HFFc6 (cell line): ENCODE data around the gene PITPNC1. TPM values are rescaled to one million over a fixed set of nuclear protein-coding genes. Genes with fewer than 3 reads are reported as not detected.

Experiments used
- DNase-seq: peaks from one replicate; pipeline ENCODE4 v3.0.0-alpha.2; 2018
- H3K27ac Mint-ChIP-seq: 2 replicates; pipeline ENCODE4 v1.8.0; 2020; ENCODE audit warnings: mild to moderate bottlenecking, mixed read lengths
- H3K27me3 Mint-ChIP-seq: 2 replicates; pipeline ENCODE4 v1.8.0; 2021; ENCODE audit warnings: mild to moderate bottlenecking, moderate library complexity, mixed read lengths; ENCODE audit not compliant: insufficient read depth
- H3K36me3 Mint-ChIP-seq: 2 replicates; pipeline ENCODE4 v1.8.0; 2021; ENCODE audit warnings: low read depth, mixed read lengths
- H3K4me1 Mint-ChIP-seq: 2 replicates; pipeline ENCODE4 v1.8.0; 2020; ENCODE audit warnings: low read depth, mixed read lengths
- H3K4me3 Mint-ChIP-seq: 2 replicates; pipeline ENCODE4 v1.8.0; 2020; ENCODE audit warnings: mild to moderate bottlenecking, moderate library complexity, mixed read lengths
- H3K9me3 Mint-ChIP-seq: 2 replicates; pipeline ENCODE4 v1.8.0; 2020; ENCODE audit warnings: mild to moderate bottlenecking, mixed read lengths
- CTCF ChIP-seq: fragments of 200-600 bp; sonication (generic); IDR thresholded peaks from 2 replicates; pipeline ENCODE4 v1.5.0; 2021; ENCODE audit warnings: antibody characterized with exemption, mild to moderate bottlenecking
- total RNA-seq, 6 experiments: library from RNA; stranded (reverse); fragmentation: NEBNext Ultra II Directional; extraction: Animal tissue kit (Norgen Biotek cat#: 25700); gene quantifications; 2 replicates in 1 of 6; 3 replicates in 5 of 6; pipeline ENCODE4 v1.2.3, GENCODE V29; 2021

PITPNC1 gene
- total RNA-seq, 6 experiments from 2014 or later: 6.9 to 11.1 (median 7.7) TPM

- no peaks in the 10 kb centered on the region for H3K4me1 Mint-ChIP-seq
- peaks cover 9% of the 10 kb centered on the region for H3K36me3 Mint-ChIP-seq
- H3K27ac Mint-ChIP-seq: no peak overlapping the region
- peaks cover 18% of the 10 kb centered on the region for H3K9me3 Mint-ChIP-seq
- no peak for DNase-seq
- no peak overlapping the region for H3K4me3 Mint-ChIP-seq
- H3K27me3 Mint-ChIP-seq: peaks cover 2% of the 10 kb centered on the region
- no peak for TF ChIP-seq CTCF
Observed at GRCh38 chr17:67656494-67657203, 279.6 kb downstream of the PITPNC1 start.

GRCh38 chr17:67657596-67657995 lies 280.5 kb downstream of the PITPNC1 start:
- H3K9me3 Mint-ChIP-seq: peaks cover 18% of the 10 kb centered on the region
- H3K4me1 Mint-ChIP-seq: no peaks in the 10 kb centered on the region
- no peak overlapping the region for H3K4me3 Mint-ChIP-seq
- H3K27ac Mint-ChIP-seq: no peak overlapping the region
- DNase-seq: no peak
- peaks cover 2% of the 10 kb centered on the region for H3K27me3 Mint-ChIP-seq
- H3K36me3 Mint-ChIP-seq: peaks cover 9% of the 10 kb centered on the region
- TF ChIP-seq CTCF: no peak

- DNase-seq: no peak
- Mint-ChIP-seq H3K9me3 (peaks cover 18% of the 10 kb centered on the region), H3K27me3 (peaks cover 2% of the 10 kb centered on the region), H3K27ac (no peak overlapping the region), H3K4me1 (no peaks in the 10 kb centered on the region), H3K4me3 (no peak overlapping the region), H3K36me3 (peaks cover 9% of the 10 kb centered on the region)
- no peak for TF ChIP-seq CTCF
Observed at GRCh38 chr17:67658265-67658664, 281.2 kb downstream of the PITPNC1 start.

- peaks cover 2% of the 10 kb centered on the region for H3K27me3 Mint-ChIP-seq
- peaks cover 9% of the 10 kb centered on the region for H3K36me3 Mint-ChIP-seq
- TF ChIP-seq CTCF: no peak
- H3K4me3 Mint-ChIP-seq: no peak overlapping the region
- peaks cover 18% of the 10 kb centered on the region for H3K9me3 Mint-ChIP-seq
- no peak for DNase-seq
- H3K4me1 Mint-ChIP-seq: no peaks in the 10 kb centered on the region
- H3K27ac Mint-ChIP-seq: no peak overlapping the region
Observed at GRCh38 chr17:67659028-67659427, 281.9 kb downstream of the PITPNC1 start.

GRCh38 chr17:67662712-67663111 lies 285.6 kb downstream of the PITPNC1 start:
- DNase-seq: no peak
- H3K27me3 Mint-ChIP-seq: no peaks in the 10 kb centered on the region; the same call in none of the 2 replicates
- H3K36me3 Mint-ChIP-seq: peaks cover 9% of the 10 kb centered on the region
- no peaks in the 10 kb centered on the region for H3K4me1 Mint-ChIP-seq
- no peak for TF ChIP-seq CTCF
- peaks cover 17% of the 10 kb centered on the region for H3K9me3 Mint-ChIP-seq
- H3K4me3 Mint-ChIP-seq: no peak overlapping the region
- no peak overlapping the region for H3K27ac Mint-ChIP-seq
